Activated CD8-positive, alpha-beta T cell treated with anti-CD3 and anti-CD28 coated beads for 36 hours (primary cell): ENCODE measurements around the gene NMB. TPM values are rescaled to one million over a fixed set of nuclear protein-coding genes. Genes with fewer than 3 reads are reported as not detected.
A peak's percentile ranks its signal among the peaks of the same experiment; 100 is the strongest.

Experiments used
- ATAC-seq: fragments of 200-7000 bp; cut with Tn5 transposase; one replicate; pipeline ENCODE4 v1.10.0; 2021; ENCODE audit warnings: mild to moderate bottlenecking, moderate library complexity
- CTCF ChIA-PET: fragments of 350-600 bp; sonication (Branson Sonifier 250); formaldehyde crosslinking; loops from one replicate; lab custom pipeline; 2021; ENCODE audit warnings: antibody characterized with exemption; lab: Charles Lee
- POLR2A ChIA-PET: fragments of 350-600 bp; sonication (Branson Sonifier 250); formaldehyde crosslinking; loops from one replicate; lab custom pipeline; 2021; ENCODE audit warnings: antibody characterized with exemption; lab: Charles Lee
- DNase-seq: peaks from one replicate; pipeline ENCODE4 v3.0.0-alpha.2; 2020
- H3K27ac Mint-ChIP-seq: one replicate; pipeline ENCODE4 v1.8.0; 2021; ENCODE audit warnings: mild to moderate bottlenecking, mixed read lengths
- H3K27me3 Mint-ChIP-seq: one replicate; pipeline ENCODE4 v1.8.0; 2021; ENCODE audit warnings: mixed read lengths
- H3K36me3 Mint-ChIP-seq: one replicate; pipeline ENCODE4 v1.8.0; 2021; ENCODE audit warnings: low read depth, mixed read lengths
- H3K4me1 Mint-ChIP-seq: one replicate; pipeline ENCODE4 v1.8.0; 2021; ENCODE audit warnings: low read depth, mixed read lengths
- H3K4me3 Mint-ChIP-seq: one replicate; pipeline ENCODE4 v1.8.0; 2021; ENCODE audit warnings: mild to moderate bottlenecking, moderate library complexity, mixed read lengths
- H3K9me3 Mint-ChIP-seq: one replicate; pipeline ENCODE4 v1.8.0; 2021; ENCODE audit warnings: mixed read lengths
- intact Hi-C: fragments of 100-400 bp; cut with micrococcal nuclease; formaldehyde crosslinking; loops from one replicate; pipeline ENCODE4 v1.10.0; 2022
- total RNA-seq, 2 experiments: library from RNA; stranded (reverse); gene quantifications; one replicate each; pipeline ENCODE4 v1.2.3, GENCODE V29; 2021
- TF ChIP-seq, protein P1 (sequence below): fragments of 200-600 bp; IDR thresholded peaks from one replicate; pipeline ENCODE4 v1.8.0; 2022; ENCODE audit warnings: antibody characterized with exemption, mild to moderate bottlenecking

Gene NMB
- total RNA-seq, 2 experiments from 2014 or later = 1.7 to 2.7 TPM

DNA sequence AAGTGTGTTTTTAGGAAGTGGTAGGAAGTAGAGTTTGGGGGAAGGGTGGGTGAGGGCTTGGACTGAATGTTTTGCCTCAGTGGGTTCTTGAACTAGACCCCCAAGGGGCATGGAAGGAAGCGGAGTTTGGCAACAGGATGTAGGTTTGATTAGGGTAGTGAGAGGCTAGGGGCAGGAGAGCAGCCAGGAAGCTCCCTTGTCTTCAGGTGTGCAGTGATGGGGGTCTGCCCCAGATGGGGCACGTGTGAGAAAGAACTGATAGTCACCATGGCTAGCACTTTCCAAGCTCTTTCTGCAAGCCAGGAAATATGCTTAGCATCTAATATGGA is 52.5 kb downstream of the NMB start:
- Mint-ChIP-seq H3K36me3 (peaks cover 34% of the 10 kb centered on the region), H3K4me3 (peak overlapping the region; percentile 61), H3K27ac (peak overlapping the region; percentile 84), H3K4me1 (peaks cover 42% of the 10 kb centered on the region), H3K27me3 (no peaks in the 10 kb centered on the region), H3K9me3 (no peaks in the 10 kb centered on the region)
- intact Hi-C loops = no loop called here
- DNase-seq (no peak), ATAC-seq (no peak)
- ChIA-PET CTCF (interaction anchor here (0.8 to 1.8 kb wide), 10 partner anchors 9 to 323 kb away, joined by 3 to 9 read pairs (median 3); no protein-coding TSS in a partner anchor), POLR2A (interaction anchor here (1.2 kb wide), 1 partner anchor 16 kb away, joined by 3 read pairs; no protein-coding TSS in a partner anchor)
- TF ChIP-seq, protein P1, sequence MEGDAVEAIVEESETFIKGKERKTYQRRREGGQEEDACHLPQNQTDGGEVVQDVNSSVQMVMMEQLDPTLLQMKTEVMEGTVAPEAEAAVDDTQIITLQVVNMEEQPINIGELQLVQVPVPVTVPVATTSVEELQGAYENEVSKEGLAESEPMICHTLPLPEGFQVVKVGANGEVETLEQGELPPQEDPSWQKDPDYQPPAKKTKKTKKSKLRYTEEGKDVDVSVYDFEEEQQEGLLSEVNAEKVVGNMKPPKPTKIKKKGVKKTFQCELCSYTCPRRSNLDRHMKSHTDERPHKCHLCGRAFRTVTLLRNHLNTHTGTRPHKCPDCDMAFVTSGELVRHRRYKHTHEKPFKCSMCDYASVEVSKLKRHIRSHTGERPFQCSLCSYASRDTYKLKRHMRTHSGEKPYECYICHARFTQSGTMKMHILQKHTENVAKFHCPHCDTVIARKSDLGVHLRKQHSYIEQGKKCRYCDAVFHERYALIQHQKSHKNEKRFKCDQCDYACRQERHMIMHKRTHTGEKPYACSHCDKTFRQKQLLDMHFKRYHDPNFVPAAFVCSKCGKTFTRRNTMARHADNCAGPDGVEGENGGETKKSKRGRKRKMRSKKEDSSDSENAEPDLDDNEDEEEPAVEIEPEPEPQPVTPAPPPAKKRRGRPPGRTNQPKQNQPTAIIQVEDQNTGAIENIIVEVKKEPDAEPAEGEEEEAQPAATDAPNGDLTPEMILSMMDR = no peak

Other genes starting within 250 kb of the NMB start
- 1 to 10 TPM; 6.6 to 7.6 TPM for gene ZSCAN2, start 57.2 kb downstream of the NMB start, total RNA-seq
- 10 to 100 TPM; 12.4 to 12.5 TPM for gene WDR73, start 3.9 kb downstream of the NMB start, total RNA-seq
- 10 to 100 TPM; 82.3 to 87.8 TPM for gene SEC11A, start 57.9 kb upstream of the NMB start, total RNA-seq
- gene ZNF592, start 90.4 kb upstream of the NMB start, total RNA-seq = 10 to 100 TPM; 18.1 to 18.3 TPM
- under 1 TPM; 0.04 to 0.16 TPM for gene ALPK3, start 159.2 kb upstream of the NMB start, total RNA-seq
- not detected for gene SLC28A1, start 226.5 kb upstream of the NMB start, total RNA-seq